Activated naive CD4-positive, alpha-beta T cell treated with anti-CD3 and anti-CD28 coated beads, Interleukin-2, amount 50 U/mL, for 16 hours (primary cell): Measurements from ENCODE around the gene PRSS48.
"Not testable (repeated sequence)": the region's sequence is repeated elsewhere in the genome, so short reads cannot be mapped to it uniquely, and the experiment has no call there.

Source experiments
- DNase-seq: peaks from one replicate; pipeline ENCODE4 v3.0.0-alpha.2; 2020

The PRSS48 gene

GRCh38 chr4:151321586-151321985 lies 44.6 kb downstream of the PRSS48 start:
- no peak for DNase-seq

- not testable (repeated sequence) for DNase-seq
Measured at GRCh38 chr4:151322161-151322560, 45.2 kb downstream of the PRSS48 start.

GRCh38 chr4:151322570-151322969 lies 45.6 kb downstream of the PRSS48 start:
- no peak for DNase-seq

- DNase-seq: no peak
Measured at GRCh38 chr4:151323667-151324066, 46.7 kb downstream of the PRSS48 start.

- DNase-seq: no peak
Measured at GRCh38 chr4:151324124-151324751, 47.3 kb downstream of the PRSS48 start.

GRCh38 chr4:151324752-151325110 lies 47.8 kb downstream of the PRSS48 start:
- no peak for DNase-seq

- DNase-seq: no peak
Measured at GRCh38 chr4:151325111-151325948, 48.4 kb downstream of the PRSS48 start, which contains the start of gene SH3D19. Gene SH3D19, minus strand, starts transcription at chr4:151325605. Its CDS starts 253 bp downstream, at chr4:151325352.

- no peak for DNase-seq
Measured at GRCh38 chr4:151325949-151326246, 48.9 kb downstream of the PRSS48 start.

GRCh38 chr4:151329217-151330007 lies 52.5 kb downstream of the PRSS48 start:
- no peak for DNase-seq

- DNase-seq: no peak
Measured at GRCh38 chr4:151331276-151332042, 54.5 kb downstream of the PRSS48 start.

GRCh38 chr4:151339467-151339866 lies 62.5 kb downstream of the PRSS48 start:
- DNase-seq: no peak

- no peak for DNase-seq
Measured at GRCh38 chr4:151340751-151341385, 63.9 kb downstream of the PRSS48 start.
